Suprapubic skin (tissue), 4 donors: Measurements from ENCODE around the gene HINT2.

Source experiments
- EP300 ChIP-seq: sonication (generic); formaldehyde crosslinking; IDR thresholded peaks from one replicate; pipeline ENCODE4 v1.6.1; 2017; ENCODE audit warnings: antibody characterized with exemption
- POLR2A ChIP-seq, 2 donors: fragments of 450-650 bp; IDR thresholded peaks; one replicate each; pipeline ENCODE4 v1.6.1; 2017; ENCODE audit warnings: antibody characterized with exemption in 2 of 2, mild to moderate bottlenecking in 2 of 2, moderate library complexity in 2 of 2
- POLR2AphosphoS5 ChIP-seq, 3 donors: sonication (generic); formaldehyde crosslinking; IDR thresholded peaks; one replicate each; pipeline ENCODE4 v1.6.1; 2017; ENCODE audit warnings: antibody characterized with exemption in 3 of 3
- TF ChIP-seq, protein P1 (sequence below), 2 donors: fragments of 200-600 bp in 1 of 2; fragments of 450-650 bp in 1 of 2; sonication (generic) in 1 of 2; IDR thresholded peaks; one replicate each; pipeline ENCODE4 v1.5.1; 2016 to 2019; ENCODE audit warnings: antibody characterized with exemption in 2 of 2, mild to moderate bottlenecking in 1 of 2, moderate library complexity in 1 of 2

- TF ChIP-seq EP300 (no peak), POLR2A (IDR thresholded peaks at IDR 0.05) (no peak), POLR2AphosphoS5 (IDR thresholded peaks at IDR 0.05) (no peak)
- TF ChIP-seq, protein P1, sequence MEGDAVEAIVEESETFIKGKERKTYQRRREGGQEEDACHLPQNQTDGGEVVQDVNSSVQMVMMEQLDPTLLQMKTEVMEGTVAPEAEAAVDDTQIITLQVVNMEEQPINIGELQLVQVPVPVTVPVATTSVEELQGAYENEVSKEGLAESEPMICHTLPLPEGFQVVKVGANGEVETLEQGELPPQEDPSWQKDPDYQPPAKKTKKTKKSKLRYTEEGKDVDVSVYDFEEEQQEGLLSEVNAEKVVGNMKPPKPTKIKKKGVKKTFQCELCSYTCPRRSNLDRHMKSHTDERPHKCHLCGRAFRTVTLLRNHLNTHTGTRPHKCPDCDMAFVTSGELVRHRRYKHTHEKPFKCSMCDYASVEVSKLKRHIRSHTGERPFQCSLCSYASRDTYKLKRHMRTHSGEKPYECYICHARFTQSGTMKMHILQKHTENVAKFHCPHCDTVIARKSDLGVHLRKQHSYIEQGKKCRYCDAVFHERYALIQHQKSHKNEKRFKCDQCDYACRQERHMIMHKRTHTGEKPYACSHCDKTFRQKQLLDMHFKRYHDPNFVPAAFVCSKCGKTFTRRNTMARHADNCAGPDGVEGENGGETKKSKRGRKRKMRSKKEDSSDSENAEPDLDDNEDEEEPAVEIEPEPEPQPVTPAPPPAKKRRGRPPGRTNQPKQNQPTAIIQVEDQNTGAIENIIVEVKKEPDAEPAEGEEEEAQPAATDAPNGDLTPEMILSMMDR (IDR thresholded peaks at IDR 0.05): no peak
Measured at GRCh38 chr9:35769763-35770162, 45.1 kb downstream of the HINT2 start.
